Adrenal gland (tissue), 12 donors: Measurements from ENCODE around the gene ARPC1A. TPM values are rescaled to one million over a fixed set of nuclear protein-coding genes. Genes with fewer than 3 reads are reported as not detected.
"Not testable (repeated sequence)": the region's sequence is repeated elsewhere in the genome, so short reads cannot be mapped to it uniquely, and the experiment has no call there.

Source experiments
- DNase-seq, 7 donors: peaks; one replicate each; pipeline ENCODE4 v3.0.0-alpha.2; 2019 to 2020
- H3K27ac ChIP-seq, 5 donors: fragments of 200-600 bp; sonication (generic) in 4 of 5; 1 replicate in 3 of 5; 2 replicates in 2 of 5; pipeline versions ENCODE4 v1.5.1 to v1.8.0; 2016 to 2020; ENCODE audit warnings: mild to moderate bottlenecking in 1 of 5
- H3K27me3 ChIP-seq: fragments of 200-600 bp; 2 replicates; pipeline ENCODE4 v1.8.0; 2021
- H3K36me3 ChIP-seq, 2 donors: fragments of 200-600 bp; replicated peaks in 1 of 2; 1 replicate in 1 of 2; 2 replicates in 1 of 2; pipeline versions ENCODE4 v1.5.1 to v1.8.0; 2018 to 2022
- H3K4me1 ChIP-seq, 2 donors: fragments of 200-600 bp; replicated peaks in 1 of 2; 1 replicate in 1 of 2; 2 replicates in 1 of 2; pipeline versions ENCODE4 v1.5.1 to v1.8.0; 2018 to 2021
- H3K4me3 ChIP-seq, 4 donors: fragments of 200-600 bp; sonication (generic) in 3 of 4; one replicate each; pipeline ENCODE4 v1.5.1; 2016 to 2018
- H3K9me3 ChIP-seq, 3 donors: fragments of 200-600 bp; sonication (generic) in 1 of 3; replicated peaks in 1 of 3; 1 replicate in 2 of 3; 2 replicates in 1 of 3; pipeline versions ENCODE4 v1.5.1 to v1.8.0; 2016 to 2021
- CTCF ChIP-seq, 6 experiments: fragments of 450-650 bp in 4 of 6; fragments of 200-600 bp in 2 of 6; sonication (generic) in 1 of 6; IDR thresholded peaks; 1 replicate in 5 of 6; 2 replicates in 1 of 6; pipeline versions ENCODE4 v1.5.1 to v1.8.0; 2016 to 2021; ENCODE audit warnings: antibody characterized with exemption in 6 of 6, mild to moderate bottlenecking in 2 of 6, moderate library complexity in 1 of 6
- POLR2A ChIP-seq, 2 donors: fragments of 450-650 bp; IDR thresholded peaks; one replicate each; pipeline ENCODE4 v1.6.1; 2017; ENCODE audit warnings: antibody characterized with exemption in 2 of 2, mild to moderate bottlenecking in 2 of 2, moderate library complexity in 1 of 2
- WGBS, 4 donors: extraction: QIAGEN DNeasy Blood & Tissue Kit in 2 of 4; methylation state at CpG; one replicate each; pipeline versions ENCODE4 v1.1.5 to v1.1.7; 2013 to 2017; 5-methylcytosine and 5-hydroxymethylcytosine counted together
- intact Hi-C, 2 donors: fragments of 100-400 bp; cut with DNase I; formaldehyde crosslinking; loops; one replicate each; pipeline versions ENCODE4 v1.14.1 to v1.15.0; 2022 to 2023
- polyA plus RNA-seq, 3 donors: library from polyadenylated mRNA; stranded (reverse); fragments of 200-250 nt in 2 of 3; fragments of 350-450 nt in 1 of 3; fragmentation: Illumina TruSeq in 1 of 3; extraction: RNeasy Lipid Tissue Mini Kit (QIAGEN cat#74804) in 1 of 3; gene quantifications; one replicate each; pipeline ENCODE4 v1.2.3, GENCODE V29; 2013 to 2014
- total RNA-seq, 9 donors: library from RNA; depleted of rRNA in 4 of 9; stranded (reverse); fragments of >200 nt in 4 of 9; fragments of 120-200 nt in 1 of 9; fragmentation: NEBNext Ultra II Directional in 1 of 9; extraction: Animal tissue kit (Norgen Biotek cat#: 25700) in 1 of 9; gene quantifications; one replicate each; pipeline versions ENCODE4 v1.1.0 to v1.2.4, GENCODE V29; 2013 to 2023
- donor health status: healthy with polysubstance abuse.
- donor health status: Bipolar disorder and iron deficiency.
- donor health status: DM: yes; HTN: yes; CAD: no.
- donor health status: DM: no; HTN: no; CAD: no.
- donor health status: DM: no; HTN: no; CAD: no.
- donor health status: DM: yes; HTN: yes; CAD: no.

ARPC1A gene
- total and polyA plus RNA-seq, 12 donors, result 118 to 214 (median 152) TPM

- H3K4me1 ChIP-seq, result peaks cover 16 to 29% of the 10 kb centered on the region in 2 donors
- intact Hi-C loops, result no loop called here
- no peak overlapping the region for H3K27ac ChIP-seq
- peaks cover 0 to 24% of the 10 kb centered on the region in 2 donors for H3K36me3 ChIP-seq
- no peaks in the 10 kb centered on the region for H3K9me3 ChIP-seq
- 85 to 91% (median 88%) methylated on average over 8 to 13 of the region's 13 CpGs for WGBS, 4 donors
- H3K27me3 ChIP-seq, result no peaks in the 10 kb centered on the region
- TF ChIP-seq CTCF (IDR thresholded peaks at IDR 0.05) (no peak), POLR2A (IDR thresholded peaks at IDR 0.05) (no peak)
- no peak for DNase-seq
- no peak overlapping the region for H3K4me3 ChIP-seq
These were observed 58.2 kb downstream of the ARPC1A start for GRCh38 chr7:99383791-99384370.

GRCh38 chr7:99384523-99384922 lies 58.8 kb downstream of the ARPC1A start:
- Histone ChIP-seq H3K4me3 (no peak overlapping the region), H3K4me1 (peaks cover 16 to 24% of the 10 kb centered on the region in 2 donors), H3K27me3 (no peaks in the 10 kb centered on the region), H3K9me3 (no peaks in the 10 kb centered on the region), H3K36me3 (peaks cover 0 to 31% of the 10 kb centered on the region in 2 donors), H3K27ac (no peak overlapping the region)
- TF ChIP-seq CTCF (IDR thresholded peaks at IDR 0.05), result no peak
- TF ChIP-seq POLR2A (IDR thresholded peaks at IDR 0.05), result no peak
- WGBS, 4 donors, result 84 to 100% (median 90%) methylated on average over 4 of the region's 4 CpGs
- no peak for DNase-seq
- intact Hi-C loops, result no loop called here

- no peak overlapping the region for H3K4me3 ChIP-seq
- intact Hi-C loops, result no loop called here
- no peaks in the 10 kb centered on the region for H3K9me3 ChIP-seq
- DNase-seq, result no peak
- TF ChIP-seq CTCF (IDR thresholded peaks at IDR 0.05) (no peak), POLR2A (IDR thresholded peaks at IDR 0.05) (no peak)
- WGBS, 4 donors, result 74 to 87% methylated on average over 8 of the region's 8 CpGs; no CpG with 5 or more reads in 2 of the 4 donors
- H3K4me1 ChIP-seq, result peaks cover 12 to 13% of the 10 kb centered on the region in 2 donors
- H3K27ac ChIP-seq, result no peak overlapping the region
- no peaks in the 10 kb centered on the region for H3K27me3 ChIP-seq
- peaks cover 0 to 41% of the 10 kb centered on the region in 2 donors for H3K36me3 ChIP-seq
These were observed 59.9 kb downstream of the ARPC1A start for GRCh38 chr7:99385564-99385963.

GRCh38 chr7:99386584-99387238 lies 61.0 kb downstream of the ARPC1A start:
- no peak overlapping the region for H3K27ac ChIP-seq
- TF ChIP-seq POLR2A (IDR thresholded peaks at IDR 0.05), result no peak
- no peak for TF ChIP-seq CTCF (IDR thresholded peaks at IDR 0.05)
- no peaks in the 10 kb centered on the region for H3K27me3 ChIP-seq
- 90 to 95% (median 93%) methylated on average over 9 of the region's 9 CpGs for WGBS, 4 donors
- intact Hi-C loops, result no loop called here
- peaks cover under 1 to 2% of the 10 kb centered on the region in 2 donors for H3K4me1 ChIP-seq
- no peak for DNase-seq
- no peak overlapping the region for H3K4me3 ChIP-seq
- no peaks in the 10 kb centered on the region for H3K9me3 ChIP-seq
- H3K36me3 ChIP-seq, result peaks cover 0 to 53% of the 10 kb centered on the region in 2 donors

- H3K4me1 ChIP-seq, H3K27ac ChIP-seq, H3K4me3 ChIP-seq, H3K27me3 ChIP-seq, H3K9me3 ChIP-seq, intact Hi-C loops, DNase-seq: not testable (repeated sequence)
- H3K36me3 ChIP-seq, result peaks cover 0 to 58% of the 10 kb centered on the region in 2 donors
- WGBS, 4 donors, result 84 to 94% (median 91%) methylated on average over 14 of the region's 14 CpGs
These were observed 61.5 kb downstream of the ARPC1A start for GRCh38 chr7:99387239-99387635.
